ENCODE data around the gene PLPPR1. TPM values are rescaled to one million over a fixed set of nuclear protein-coding genes. Genes with fewer than 3 reads are reported as not detected.
"Not testable (repeated sequence)": the region's sequence is repeated elsewhere in the genome, so short reads cannot be mapped to it uniquely, and the experiment has no call there.

The PLPPR1 gene
- total and polyA plus RNA-seq, 2 of the 13 experiments (the other 11 are each of a cell fraction or from before 2014, with no cell fraction given) = 16.0 to 84.7 TPM

GRCh38 chr9:101327422-101327909, 298.9 kb downstream of the PLPPR1 start (continued):
- not testable (repeated sequence) for TF ChIP-seq ZBTB40 (IDR thresholded peaks at IDR 0.05)
- TF ChIP-seq ZBTB40 (CRISPR knock-in tag; IDR thresholded peaks at IDR 0.05) (peak; percentile 40; the same call in 1 of the 2 replicates), FOXA3 (CRISPR knock-in tag; IDR thresholded peaks at IDR 0.05) (peak; percentile 84), TFAP4 (IDR thresholded peaks at IDR 0.05; ENCODE audit: borderline replicate concordance, low read depth) (peak; percentile 38; the same call in 1 of the 2 replicates), BRD4 (CRISPR knock-in tag; IDR thresholded peaks at IDR 0.05) (0 out of 2 replicates have a peak, but pooled peaks have one; percentile 48), ZBTB26 (CRISPR knock-in tag; IDR thresholded peaks at IDR 0.05; ENCODE audit: borderline replicate concordance) (peak; percentile 85; the same call in 1 of the 2 replicates), POGZ (CRISPR knock-in tag; IDR thresholded peaks at IDR 0.05) (peak; percentile 99)
